ENCODE measurements around the gene ITIH1.
"Not testable (repeated sequence)": the region's sequence is repeated elsewhere in the genome, so short reads cannot be mapped to it uniquely, and the experiment has no call there.

ITIH1 gene

GRCh38 chr3:52774066-52774713 lies 3.2 kb upstream of the ITIH1 start:
- DNase-seq (ENCODE audit: low spot score) (no peak), FAIRE-seq (no peak)

- DNase-seq (ENCODE audit: low spot score), result no peak
- no peak for FAIRE-seq
Observed at GRCh38 chr3:52774901-52775864, 2.2 kb upstream of the ITIH1 start.

DNA sequence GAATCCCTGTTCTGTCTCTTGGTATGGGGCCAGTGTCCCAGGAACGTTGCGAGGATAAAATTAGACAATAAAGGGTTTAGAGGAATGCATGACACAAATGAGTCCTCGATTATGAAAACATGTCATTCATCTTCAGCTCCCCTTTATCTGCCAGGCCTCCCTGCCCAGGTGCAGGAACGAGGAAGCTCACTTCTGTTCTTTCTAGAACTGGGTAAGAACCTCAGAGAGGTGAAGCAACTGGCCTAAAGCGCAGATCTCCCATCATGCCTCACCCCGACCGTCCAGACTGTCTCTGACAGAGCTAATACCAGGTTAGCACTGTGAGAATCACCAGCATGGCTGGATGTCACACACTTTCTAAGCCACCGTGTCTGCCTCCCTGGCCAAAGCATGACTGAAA lies 1.5 kb upstream of the ITIH1 start:
- FAIRE-seq (no peak), DNase-seq (ENCODE audit: low spot score) (no peak)

DNA sequence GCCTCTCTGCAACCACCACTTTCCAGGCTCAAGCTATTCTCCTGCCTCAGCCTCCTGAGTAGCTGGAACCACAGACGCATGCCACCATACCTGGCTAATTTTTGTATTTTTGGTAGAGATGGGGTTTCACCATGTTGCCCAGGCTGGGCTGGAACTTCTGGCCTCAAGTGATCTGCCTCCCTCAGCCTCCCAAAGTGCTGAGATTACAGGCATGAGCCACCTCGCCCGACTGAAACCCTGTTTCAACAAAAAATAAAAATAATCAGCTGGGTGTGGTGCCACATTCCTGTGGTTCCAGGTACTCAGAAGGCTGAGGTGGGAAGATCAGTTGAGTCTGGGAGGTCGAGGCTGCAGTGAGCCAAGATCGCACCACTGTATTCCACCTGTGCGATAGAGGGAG lies 913 bp upstream of the ITIH1 start:
- DNase-seq (ENCODE audit: low spot score); FAIRE-seq: not testable (repeated sequence)

GRCh38 chr3:52777959-52778805 lies 783 bp downstream of the ITIH1 start:
- FAIRE-seq (no peak), DNase-seq (ENCODE audit: low spot score) (no peak)

- FAIRE-seq (no peak), DNase-seq (ENCODE audit: low spot score) (no peak)
Observed at GRCh38 chr3:52779011-52779836, 1.8 kb downstream of the ITIH1 start.

DNA sequence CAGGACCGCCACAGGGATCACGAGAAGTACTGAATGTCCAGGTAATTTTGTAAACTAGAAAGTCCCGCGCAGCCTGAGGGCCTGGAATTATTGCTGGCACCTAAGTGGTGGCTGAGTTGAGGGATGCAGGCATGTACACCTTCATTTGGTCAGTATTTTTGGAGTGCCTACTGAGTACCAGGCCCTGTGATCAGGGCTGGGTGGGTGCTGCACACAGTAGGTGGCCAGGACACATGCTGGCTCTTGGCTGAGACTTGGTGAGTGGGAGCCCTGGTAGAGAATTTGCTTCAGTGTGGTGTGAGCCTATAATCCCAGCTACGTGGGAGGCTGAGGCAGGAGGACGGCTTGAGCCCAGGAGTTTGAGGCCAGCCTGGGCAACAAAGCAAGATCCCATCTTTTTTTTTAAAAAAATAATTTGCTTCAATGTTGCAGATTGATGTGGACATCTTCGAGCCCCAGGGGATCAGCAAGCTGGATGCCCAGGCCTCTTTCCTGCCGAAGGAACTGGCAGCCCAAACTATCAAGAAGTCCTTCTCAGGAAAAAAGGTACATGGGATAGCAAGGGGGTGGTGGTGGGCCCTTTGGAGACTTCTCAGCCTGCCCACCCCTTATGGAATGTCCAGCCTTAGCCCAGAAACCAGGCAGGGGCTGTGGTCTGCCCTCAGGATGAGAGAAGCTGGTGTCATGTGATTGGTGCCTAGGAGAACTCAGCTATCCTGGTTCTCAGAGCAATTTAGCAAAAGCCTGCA lies 2.6 kb downstream of the ITIH1 start:
- FAIRE-seq (no peak), DNase-seq (ENCODE audit: low spot score) (no peak)

- no peak for DNase-seq (ENCODE audit: low spot score)
- no peak for FAIRE-seq
Observed at GRCh38 chr3:52781741-52782140, 4.3 kb downstream of the ITIH1 start.

DNA sequence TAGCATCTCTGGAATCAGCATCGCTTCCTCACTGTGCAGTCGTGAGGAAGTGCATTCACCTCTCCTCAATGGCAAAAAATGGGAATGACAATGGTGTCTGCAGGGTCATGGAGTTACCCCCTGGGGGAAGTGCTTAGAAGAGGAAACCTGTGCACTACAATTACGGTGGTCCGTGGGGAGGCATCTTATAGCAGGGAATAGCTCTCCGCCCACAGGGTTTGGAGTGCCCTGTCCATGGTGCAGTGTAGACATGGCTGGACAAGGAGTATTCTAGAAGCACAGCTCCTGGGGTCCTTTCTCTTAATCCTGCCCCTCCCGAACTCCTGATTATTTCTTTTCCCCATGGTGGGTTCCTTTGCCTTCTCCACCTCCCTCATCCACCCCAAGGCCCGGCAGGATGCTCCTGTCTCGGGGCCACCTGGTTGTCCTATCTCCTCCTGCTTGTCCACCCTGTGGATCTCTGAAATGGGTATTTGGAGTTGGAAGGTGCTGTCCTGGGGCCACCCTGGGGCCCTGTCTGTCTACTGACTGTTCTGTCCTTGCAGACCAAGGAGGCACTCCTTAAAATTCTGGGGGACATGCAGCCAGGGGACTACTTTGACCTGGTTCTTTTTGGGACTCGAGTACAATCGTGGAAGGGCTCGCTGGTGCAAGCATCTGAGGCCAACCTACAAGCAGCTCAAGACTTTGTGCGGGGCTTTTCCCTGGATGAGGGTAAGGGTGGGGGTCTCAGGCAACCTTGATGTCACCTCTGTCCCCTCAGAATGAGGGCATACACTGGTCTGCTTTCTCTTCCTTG lies 5.2 kb downstream of the ITIH1 start:
- FAIRE-seq (no peak), DNase-seq (ENCODE audit: low spot score) (no peak)

DNA sequence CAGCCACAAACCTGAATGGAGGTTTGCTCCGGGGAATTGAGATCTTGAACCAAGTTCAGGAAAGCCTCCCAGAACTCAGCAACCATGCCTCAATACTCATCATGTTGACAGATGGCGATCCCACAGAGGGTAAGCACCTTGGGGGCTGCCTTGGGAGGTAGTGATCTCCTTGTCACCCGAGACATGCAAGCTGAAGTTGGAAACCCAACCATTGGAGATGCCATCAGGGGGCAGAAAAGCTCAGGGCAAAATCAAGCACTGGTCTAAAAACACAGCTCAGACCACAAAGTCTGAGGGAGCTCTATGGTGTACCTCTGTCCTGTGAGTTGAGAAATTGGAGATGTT lies 5.8 kb downstream of the ITIH1 start:
- FAIRE-seq, result no peak

GRCh38 chr3:52784021-52784621 lies 6.7 kb downstream of the ITIH1 start:
- FAIRE-seq, result no peak
- DNase-seq (ENCODE audit: low spot score), result no peak

More for the DNA sequence above, 5.8 kb downstream of the ITIH1 start:
- no peak for DNase-seq (ENCODE audit: low spot score)

GRCh38 chr3:52784931-52785590 lies 7.7 kb downstream of the ITIH1 start:
- DNase-seq (ENCODE audit: low spot score) (no peak), FAIRE-seq (no peak)

DNA sequence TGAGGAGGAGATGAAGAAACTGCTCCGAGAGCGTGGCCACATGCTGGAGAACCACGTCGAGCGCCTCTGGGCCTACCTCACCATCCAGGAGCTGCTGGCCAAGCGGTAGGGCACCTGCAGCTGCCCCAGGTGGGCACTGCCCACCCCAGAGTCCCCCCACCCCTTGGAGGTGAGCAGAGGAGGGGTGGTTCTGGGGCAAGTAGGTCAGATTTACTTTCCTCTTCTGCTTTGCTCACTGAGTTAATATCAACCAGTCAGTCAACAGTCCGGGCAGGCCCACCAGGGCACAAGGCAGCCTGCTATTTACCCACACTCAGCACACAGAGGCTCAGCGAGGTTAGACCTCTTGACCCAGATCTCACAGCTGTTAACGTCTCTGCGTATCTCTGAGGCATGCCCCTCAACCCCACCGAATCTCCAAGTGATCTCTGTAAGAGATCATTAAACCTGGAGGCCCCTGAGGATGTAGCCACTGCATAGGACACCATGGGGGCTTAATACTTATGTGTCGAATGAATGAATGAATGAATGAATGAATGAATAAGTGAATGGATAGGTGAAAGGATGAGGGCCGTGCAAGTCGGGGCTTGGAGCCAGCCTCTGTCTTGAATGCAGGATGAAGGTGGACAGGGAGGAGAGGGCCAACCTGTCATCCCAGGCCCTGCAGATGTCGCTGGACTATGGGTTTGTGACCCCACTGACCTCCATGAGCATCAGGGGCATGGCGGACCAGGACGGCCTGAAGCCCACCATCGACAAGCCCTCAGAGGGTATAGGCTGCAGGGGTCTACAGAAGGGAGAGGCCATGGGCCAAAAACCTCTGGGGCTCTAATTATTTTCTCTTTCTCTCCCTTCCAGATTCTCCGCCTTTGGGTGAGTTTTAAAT lies 9.2 kb downstream of the ITIH1 start:
- DNase-seq (ENCODE audit: low spot score), result no peak
- FAIRE-seq, result no peak

DNA sequence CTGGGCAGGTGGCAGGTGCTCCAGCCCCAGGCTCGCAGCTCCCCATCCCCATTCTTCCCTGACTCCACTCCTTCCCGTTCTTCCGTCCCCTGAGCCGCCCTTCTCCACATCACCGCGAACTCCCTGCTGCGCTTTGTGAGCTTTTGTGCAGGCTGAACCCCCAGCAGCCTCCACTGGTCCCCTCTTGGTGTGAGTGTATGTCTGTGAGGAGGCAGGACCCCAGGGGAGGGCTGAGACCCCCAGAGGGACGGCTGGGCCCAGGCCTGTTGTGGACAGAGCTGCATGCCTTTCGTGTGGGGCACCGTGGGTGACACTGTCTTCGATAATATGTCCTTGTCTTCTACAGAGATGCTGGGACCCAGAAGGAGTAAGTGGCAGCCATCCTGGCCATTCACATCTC lies 9.8 kb downstream of the ITIH1 start:
- no peak for FAIRE-seq
- DNase-seq (ENCODE audit: low spot score), result no peak

- DNase-seq (ENCODE audit: low spot score) (no peak), FAIRE-seq (no peak)
Observed at GRCh38 chr3:52787672-52788625, 10.6 kb downstream of the ITIH1 start.
